Breast epithelium (tissue), 4 donors: ENCODE data around the gene ZFHX3. TPM values are rescaled to one million over a fixed set of nuclear protein-coding genes. Genes with fewer than 3 reads are reported as not detected.

Experiments used
- DNase-seq, 2 donors: peaks; one replicate each; pipeline ENCODE4 v3.0.0-alpha.2; 2019; ENCODE audit warnings: low spot score in 2 of 2
- H3K27ac ChIP-seq, 2 donors: fragments of 200-600 bp; sonication (generic) in 1 of 2; one replicate each; pipeline ENCODE4 v1.5.1; 2016 to 2019; ENCODE audit warnings: mild to moderate bottlenecking in 1 of 2
- H3K27me3 ChIP-seq, 2 donors: fragments of 200-600 bp; sonication (generic) in 1 of 2; one replicate each; pipeline versions ENCODE4 v1.5.1 to v1.6.0; 2017 to 2019; ENCODE audit warnings: control low read depth in 1 of 2, mild to moderate bottlenecking in 1 of 2
- H3K36me3 ChIP-seq: fragments of 200-600 bp; one replicate; pipeline ENCODE4 v1.5.1; 2019
- H3K4me1 ChIP-seq, 2 donors: fragments of 200-600 bp; sonication (generic); one replicate each; pipeline ENCODE4 v1.5.1; 2016 to 2019; ENCODE audit warnings: control low read depth in 1 of 2
- H3K4me3 ChIP-seq, 3 donors: fragments of 200-600 bp; sonication (generic); 1 replicate in 2 of 3; 2 replicates in 1 of 3; pipeline ENCODE4 v1.5.1; 2016 to 2019; ENCODE audit warnings: mild to moderate bottlenecking in 3 of 3, moderate library complexity in 2 of 3
- H3K9me3 ChIP-seq, 2 donors: fragments of 200-600 bp; sonication (generic) in 1 of 2; one replicate each; pipeline ENCODE4 v1.5.1; 2016 to 2019; ENCODE audit warnings: control low read depth in 1 of 2
- POLR2A ChIP-seq: fragments of 450-650 bp; IDR thresholded peaks from one replicate; pipeline ENCODE4 v1.6.1; 2016; ENCODE audit warnings: antibody characterized with exemption, mild to moderate bottlenecking, moderate library complexity
- POLR2AphosphoS5 ChIP-seq, 3 donors: sonication (generic); formaldehyde crosslinking; IDR thresholded peaks; one replicate each; pipeline ENCODE4 v1.6.1; 2017; ENCODE audit warnings: antibody characterized with exemption in 3 of 3
- intact Hi-C: fragments of 100-400 bp; cut with DNase I; formaldehyde crosslinking; loops from one replicate; pipeline ENCODE4 v1.15.1; 2023; ENCODE audit warnings: low total_unique reads
- total RNA-seq, 3 donors: library from RNA; depleted of rRNA; stranded (reverse); fragments of >200 nt; gene quantifications; one replicate each; pipeline ENCODE4 v1.1.0, GENCODE V29; 2016
- TF ChIP-seq, protein P1 (sequence below), 3 donors: fragments of 450-650 bp; IDR thresholded peaks; one replicate each; pipeline ENCODE4 v1.5.1; 2016 to 2017; ENCODE audit warnings: antibody characterized with exemption in 3 of 3, mild to moderate bottlenecking in 3 of 3, moderate library complexity in 3 of 3

ZFHX3 gene
- total RNA-seq, 3 donors from 2014 or later, result 10.8 to 36.0 (median 11.8) TPM

DNA sequence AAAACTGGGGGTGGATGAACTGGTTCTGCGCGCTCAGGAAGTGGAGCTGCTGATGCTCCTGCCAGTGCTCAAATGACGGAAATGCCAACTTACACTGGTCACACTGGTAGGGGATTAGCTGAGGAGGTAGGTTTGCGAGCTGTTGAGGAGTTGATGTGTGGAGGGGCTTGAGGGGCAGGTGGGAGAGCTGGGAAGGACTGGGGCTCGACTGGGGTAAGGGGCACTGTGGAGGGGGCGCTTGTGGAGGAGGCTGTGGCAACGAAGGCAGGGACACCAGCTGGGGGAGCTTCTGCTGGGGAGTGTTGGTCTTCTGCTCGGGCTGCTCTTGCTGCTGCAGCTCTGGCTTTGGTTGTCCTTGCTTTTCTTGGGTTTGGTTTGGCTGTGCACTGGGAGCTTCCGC is 252.9 kb downstream of the ZFHX3 start:
- intact Hi-C loops, result no loop called here

DNA sequence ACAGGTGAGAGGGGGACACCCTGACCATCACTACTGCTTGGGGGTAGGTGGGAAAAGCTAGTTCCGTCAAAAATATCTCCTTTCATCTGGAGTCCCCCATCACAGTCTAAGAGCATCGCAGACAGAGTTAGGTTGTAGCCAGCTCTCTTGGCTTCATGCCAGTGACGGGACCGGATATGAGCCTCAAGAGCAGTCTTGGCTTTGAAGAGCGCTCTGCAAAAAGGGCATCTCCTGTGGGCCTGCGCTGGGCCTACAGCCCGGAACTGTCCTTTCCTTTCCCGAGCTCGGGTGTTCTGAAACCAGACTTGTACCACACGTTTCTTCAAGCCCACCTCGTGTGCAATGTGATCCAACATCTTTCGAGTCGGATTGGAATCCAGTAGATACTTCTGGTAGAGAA is 253.6 kb downstream of the ZFHX3 start:
- TF ChIP-seq, protein P1, sequence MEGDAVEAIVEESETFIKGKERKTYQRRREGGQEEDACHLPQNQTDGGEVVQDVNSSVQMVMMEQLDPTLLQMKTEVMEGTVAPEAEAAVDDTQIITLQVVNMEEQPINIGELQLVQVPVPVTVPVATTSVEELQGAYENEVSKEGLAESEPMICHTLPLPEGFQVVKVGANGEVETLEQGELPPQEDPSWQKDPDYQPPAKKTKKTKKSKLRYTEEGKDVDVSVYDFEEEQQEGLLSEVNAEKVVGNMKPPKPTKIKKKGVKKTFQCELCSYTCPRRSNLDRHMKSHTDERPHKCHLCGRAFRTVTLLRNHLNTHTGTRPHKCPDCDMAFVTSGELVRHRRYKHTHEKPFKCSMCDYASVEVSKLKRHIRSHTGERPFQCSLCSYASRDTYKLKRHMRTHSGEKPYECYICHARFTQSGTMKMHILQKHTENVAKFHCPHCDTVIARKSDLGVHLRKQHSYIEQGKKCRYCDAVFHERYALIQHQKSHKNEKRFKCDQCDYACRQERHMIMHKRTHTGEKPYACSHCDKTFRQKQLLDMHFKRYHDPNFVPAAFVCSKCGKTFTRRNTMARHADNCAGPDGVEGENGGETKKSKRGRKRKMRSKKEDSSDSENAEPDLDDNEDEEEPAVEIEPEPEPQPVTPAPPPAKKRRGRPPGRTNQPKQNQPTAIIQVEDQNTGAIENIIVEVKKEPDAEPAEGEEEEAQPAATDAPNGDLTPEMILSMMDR (IDR thresholded peaks at IDR 0.05), result no peak
- no peak for TF ChIP-seq POLR2AphosphoS5 (IDR thresholded peaks at IDR 0.05)
- no peak for TF ChIP-seq POLR2A
- intact Hi-C loops, result no loop called here
- no peak overlapping the region for H3K27ac ChIP-seq
- no peak overlapping the region for H3K4me3 ChIP-seq
- H3K4me1 ChIP-seq, result no peaks in the 10 kb centered on the region
- H3K9me3 ChIP-seq, result no peaks in the 10 kb centered on the region
- H3K27me3 ChIP-seq, result no peaks in the 10 kb centered on the region
- no peaks in the 10 kb centered on the region for H3K36me3 ChIP-seq
- DNase-seq, result no peak

More for the DNA sequence above, 252.9 kb downstream of the ZFHX3 start:
- no peaks in the 10 kb centered on the region for H3K9me3 ChIP-seq
- no peak for DNase-seq
- H3K27ac ChIP-seq, result no peak overlapping the region
- TF ChIP-seq POLR2AphosphoS5 (IDR thresholded peaks at IDR 0.05) (no peak), POLR2A (no peak)
- TF ChIP-seq, protein P1 (IDR thresholded peaks at IDR 0.05), result no peak
- no peak overlapping the region for H3K4me3 ChIP-seq
- H3K4me1 ChIP-seq, result no peaks in the 10 kb centered on the region
- H3K36me3 ChIP-seq, result no peaks in the 10 kb centered on the region
- H3K27me3 ChIP-seq, result no peaks in the 10 kb centered on the region

DNA sequence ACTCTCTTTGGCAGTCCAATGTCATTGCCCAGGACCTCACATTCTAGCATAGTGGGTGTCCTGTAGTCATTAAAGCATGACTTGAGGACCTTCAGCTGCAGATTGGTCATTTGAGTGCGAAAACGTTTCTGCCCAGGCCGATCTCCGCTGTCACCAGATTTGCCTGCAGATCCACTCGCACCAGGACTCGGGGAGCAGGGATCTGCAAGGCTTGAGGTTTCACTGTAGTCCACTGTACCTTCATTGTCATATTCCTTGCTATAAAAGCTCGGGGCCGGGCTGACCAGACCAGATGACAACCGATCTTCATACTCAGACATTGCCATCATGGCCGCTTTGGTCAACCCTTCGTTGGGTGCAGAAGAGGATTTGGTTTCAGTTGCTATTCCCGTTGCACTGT is 254.2 kb downstream of the ZFHX3 start:
- DNase-seq, result no peak
- no peaks in the 10 kb centered on the region for H3K9me3 ChIP-seq
- intact Hi-C loops, result no loop called here
- H3K27ac ChIP-seq, result no peak overlapping the region
- H3K4me3 ChIP-seq, result no peak overlapping the region
- no peaks in the 10 kb centered on the region for H3K4me1 ChIP-seq
- TF ChIP-seq, protein P1 (IDR thresholded peaks at IDR 0.05), result no peak
- TF ChIP-seq POLR2A (no peak), POLR2AphosphoS5 (IDR thresholded peaks at IDR 0.05) (no peak)
- no peaks in the 10 kb centered on the region for H3K36me3 ChIP-seq
- no peaks in the 10 kb centered on the region for H3K27me3 ChIP-seq

DNA sequence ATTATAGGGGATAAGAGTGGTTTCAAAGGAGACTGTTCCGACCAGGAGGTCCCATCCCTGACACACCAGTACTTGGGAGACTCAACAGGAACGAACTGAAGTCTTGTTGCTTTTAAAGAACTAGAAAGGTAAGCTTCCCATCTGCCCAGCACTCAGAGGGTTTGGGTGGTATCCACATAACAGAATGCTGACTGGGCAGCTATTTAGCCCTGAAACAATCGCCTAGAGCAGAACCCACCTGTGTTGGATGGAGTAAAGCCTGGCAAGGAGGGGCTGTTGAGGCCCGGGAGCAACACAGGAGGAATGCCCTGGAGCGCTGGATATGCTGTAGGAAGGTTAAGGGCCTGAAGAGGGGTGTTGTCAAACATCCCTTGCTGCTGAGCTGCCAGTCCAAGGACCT is 254.9 kb downstream of the ZFHX3 start:
- no peaks in the 10 kb centered on the region for H3K4me1 ChIP-seq
- no peaks in the 10 kb centered on the region for H3K27me3 ChIP-seq
- no peaks in the 10 kb centered on the region for H3K36me3 ChIP-seq
- DNase-seq, result no peak
- H3K27ac ChIP-seq, result no peak overlapping the region
- H3K9me3 ChIP-seq, result no peaks in the 10 kb centered on the region
- H3K4me3 ChIP-seq, result no peak overlapping the region
- intact Hi-C loops, result no loop called here
- TF ChIP-seq POLR2AphosphoS5 (IDR thresholded peaks at IDR 0.05) (no peak), POLR2A (no peak)
- TF ChIP-seq, protein P1 (IDR thresholded peaks at IDR 0.05), result no peak

DNA sequence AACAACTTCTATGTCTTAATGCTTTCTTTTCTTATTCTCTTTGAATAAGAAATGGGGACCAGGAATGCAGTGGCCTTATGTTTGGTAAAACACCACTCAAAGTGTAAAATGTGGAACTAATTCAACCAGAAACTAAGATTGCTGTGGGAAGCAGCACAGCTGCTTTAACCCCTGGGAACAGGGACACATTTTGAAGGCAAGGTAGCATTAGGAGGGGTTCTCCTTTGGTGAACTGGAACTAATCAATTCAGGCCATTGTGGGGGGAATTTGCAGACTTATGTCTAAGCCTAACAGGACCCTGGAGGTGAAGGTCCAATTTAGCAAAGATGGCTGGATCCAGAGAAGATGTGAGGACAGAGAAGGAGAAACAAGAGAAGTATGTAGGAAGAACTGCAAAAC is 256.1 kb downstream of the ZFHX3 start:
- no peak for DNase-seq
- Histone ChIP-seq H3K27me3 (no peaks in the 10 kb centered on the region), H3K9me3 (no peaks in the 10 kb centered on the region), H3K36me3 (no peaks in the 10 kb centered on the region), H3K4me1 (no peaks in the 10 kb centered on the region), H3K27ac (no peak overlapping the region), H3K4me3 (no peak overlapping the region)
- TF ChIP-seq POLR2AphosphoS5 (IDR thresholded peaks at IDR 0.05) (no peak), POLR2A (no peak)
- TF ChIP-seq, protein P1 (IDR thresholded peaks at IDR 0.05), result no peak
- intact Hi-C loops, result no loop called here
